ENCODE results near the gene MIOS.

The MIOS gene

DNA sequence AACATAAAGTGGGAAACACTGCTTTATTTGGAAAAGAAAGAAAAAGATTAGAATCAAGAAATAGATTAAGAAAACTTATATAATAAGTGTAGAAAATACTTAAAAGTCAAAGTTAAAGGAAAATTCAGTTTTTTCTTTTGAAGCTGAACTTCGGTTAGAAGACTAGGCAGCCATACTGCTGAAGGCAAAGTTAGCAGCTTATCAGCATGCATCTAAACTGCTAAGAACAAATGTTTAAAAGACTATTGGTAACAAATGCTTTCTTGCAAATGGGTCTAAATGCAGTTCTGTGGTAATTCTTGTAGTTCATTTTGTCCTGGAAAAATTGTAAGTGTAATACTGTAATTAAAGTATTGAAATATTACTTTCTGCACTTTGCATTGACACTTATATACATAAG, 18.0 kb downstream of the MIOS start:
- no peak for FAIRE-seq

DNA sequence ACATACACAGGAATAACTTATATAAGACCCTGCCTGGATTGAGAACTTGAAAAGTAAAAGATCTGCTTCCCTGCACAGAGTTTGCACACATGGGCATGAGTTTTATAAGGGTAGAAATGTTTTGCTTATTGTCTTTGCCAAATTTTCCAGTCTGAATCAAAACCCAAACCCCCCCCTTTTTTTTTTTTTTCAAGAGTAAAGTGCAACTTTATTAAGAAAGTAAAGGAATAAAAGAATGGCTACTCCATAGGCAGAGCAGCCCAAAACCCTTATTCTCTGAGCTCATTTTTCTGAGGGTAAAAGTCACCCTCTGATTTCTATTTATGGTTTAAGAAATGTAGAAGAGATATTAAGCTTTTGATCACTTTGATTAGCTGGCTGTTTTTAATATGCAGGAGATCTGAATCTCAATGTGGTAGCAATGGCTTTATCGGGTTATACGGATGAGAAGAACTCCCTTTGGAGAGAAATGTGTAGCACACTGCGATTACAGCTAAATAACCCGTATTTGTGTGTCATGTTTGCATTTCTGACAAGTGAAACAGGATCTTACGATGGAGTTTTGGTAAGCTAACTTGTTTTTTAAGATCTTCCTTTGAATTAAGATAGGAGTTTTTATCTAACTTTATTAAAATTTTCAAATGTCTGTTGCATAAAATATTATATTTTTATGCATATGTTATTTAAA, 18.7 kb downstream of the MIOS start:
- FAIRE-seq = no peak

DNA sequence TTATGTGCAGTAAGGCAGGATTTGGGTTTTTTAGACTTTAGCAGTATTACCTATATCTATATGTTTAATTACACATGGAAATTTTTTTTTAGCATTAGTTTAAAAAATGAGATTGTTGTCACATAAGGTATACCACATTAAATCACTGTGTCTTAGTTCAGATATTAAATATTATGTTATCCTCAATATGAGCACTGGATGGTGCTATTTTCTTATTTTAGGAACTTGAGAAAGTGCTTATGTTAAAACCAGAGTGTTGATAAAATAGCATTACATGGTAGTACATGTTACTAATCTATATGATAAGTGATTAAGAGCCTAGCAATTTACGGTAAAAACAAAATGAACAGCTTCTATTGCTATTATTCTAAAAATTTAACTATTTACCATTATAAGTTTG, 28.8 kb downstream of the MIOS start:
- peak; percentile 74 for FAIRE-seq

DNA sequence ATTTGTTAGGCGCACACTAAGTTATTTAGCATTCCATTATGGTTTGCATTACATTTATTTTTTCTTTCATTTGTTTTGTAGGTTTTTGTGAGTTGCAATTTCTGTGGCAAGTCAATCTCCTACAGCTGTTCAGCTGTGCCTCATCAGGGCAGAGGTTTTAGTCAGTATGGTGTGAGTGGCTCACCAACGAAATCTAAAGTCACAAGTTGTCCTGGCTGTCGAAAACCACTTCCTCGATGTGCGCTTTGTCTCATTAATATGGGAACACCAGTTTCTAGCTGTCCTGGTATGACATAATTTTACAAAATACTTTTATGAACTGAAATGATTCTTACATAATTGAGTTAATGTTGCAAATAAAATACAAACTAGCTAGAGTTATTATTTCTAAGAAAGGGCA, 29.5 kb downstream of the MIOS start:
- no peak for FAIRE-seq

DNA sequence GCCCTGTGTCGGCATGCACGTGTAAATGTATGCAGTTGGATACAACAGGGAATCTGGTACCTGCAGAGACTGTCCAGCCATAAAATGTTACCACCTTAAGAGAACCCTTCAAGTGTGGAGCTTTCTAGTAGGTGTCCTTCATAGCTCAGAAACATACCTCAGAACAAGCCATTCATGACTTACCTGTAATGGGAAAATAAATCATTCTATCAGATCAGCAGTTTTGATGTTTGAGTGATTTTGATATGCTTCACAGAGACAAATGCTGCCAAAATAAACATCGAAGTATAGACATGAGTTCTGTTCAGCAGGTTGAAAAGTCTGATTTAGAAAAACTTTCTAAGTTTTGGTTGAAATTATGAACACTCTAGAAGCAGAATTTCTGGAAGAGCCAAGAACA, 40.3 kb downstream of the MIOS start:
- FAIRE-seq = no peak

DNA sequence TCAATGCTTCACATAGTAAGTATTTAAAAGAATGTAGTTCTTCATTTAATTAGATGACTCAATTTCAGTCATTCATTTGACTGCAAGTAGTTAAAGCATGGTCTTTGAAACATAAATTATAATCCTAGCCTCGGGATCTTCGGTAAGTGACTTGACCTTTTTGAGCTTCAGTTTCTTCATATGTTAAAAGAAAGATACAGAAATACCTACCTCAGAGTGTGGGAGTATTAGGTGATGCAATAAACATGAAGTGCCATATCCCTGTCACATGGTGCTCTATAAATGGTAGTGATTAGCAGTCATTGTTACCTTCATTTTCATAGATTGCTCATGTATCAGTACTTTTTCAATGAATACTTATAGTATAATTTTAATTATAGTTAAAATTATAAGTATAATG, 42.6 kb downstream of the MIOS start:
- FAIRE-seq = no peak

DNA sequence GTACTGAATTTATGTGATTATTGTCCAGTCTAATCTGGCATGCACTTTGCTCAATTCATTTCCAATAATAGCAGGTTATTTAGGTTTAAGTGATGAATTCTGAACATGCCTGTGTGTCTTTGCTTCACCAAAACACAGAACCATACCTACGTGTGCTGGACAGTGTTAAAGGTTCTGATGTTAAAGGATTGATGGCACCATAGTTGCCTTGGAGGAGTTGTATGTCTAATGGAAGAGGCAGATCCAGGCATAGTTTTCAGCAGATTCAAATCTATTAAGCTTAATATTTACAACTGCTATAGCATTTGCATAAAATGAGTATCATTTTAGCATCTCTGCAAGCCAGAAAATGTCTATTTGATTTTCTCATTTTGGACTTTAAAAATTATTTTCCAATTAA, 45.8 kb downstream of the MIOS start:
- no peak for FAIRE-seq

DNA sequence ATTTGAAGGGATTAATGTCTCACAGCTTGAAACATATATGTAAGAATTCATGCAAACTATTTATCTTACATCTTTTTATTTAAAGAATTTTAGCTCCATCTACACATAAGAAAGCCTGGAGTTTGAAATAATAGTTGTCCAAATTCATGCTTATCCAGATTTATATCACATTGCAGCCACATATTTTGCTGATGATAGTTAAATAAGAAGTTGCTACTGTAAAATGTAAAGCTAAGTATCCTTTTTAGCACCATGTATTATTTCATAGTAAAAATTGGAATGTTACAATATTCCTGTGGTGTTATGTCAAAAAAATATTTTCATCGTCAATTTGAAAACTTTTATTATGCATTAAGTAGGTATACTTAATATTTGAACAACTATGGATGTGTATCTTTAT, 46.5 kb downstream of the MIOS start:
- no peak for FAIRE-seq

DNA sequence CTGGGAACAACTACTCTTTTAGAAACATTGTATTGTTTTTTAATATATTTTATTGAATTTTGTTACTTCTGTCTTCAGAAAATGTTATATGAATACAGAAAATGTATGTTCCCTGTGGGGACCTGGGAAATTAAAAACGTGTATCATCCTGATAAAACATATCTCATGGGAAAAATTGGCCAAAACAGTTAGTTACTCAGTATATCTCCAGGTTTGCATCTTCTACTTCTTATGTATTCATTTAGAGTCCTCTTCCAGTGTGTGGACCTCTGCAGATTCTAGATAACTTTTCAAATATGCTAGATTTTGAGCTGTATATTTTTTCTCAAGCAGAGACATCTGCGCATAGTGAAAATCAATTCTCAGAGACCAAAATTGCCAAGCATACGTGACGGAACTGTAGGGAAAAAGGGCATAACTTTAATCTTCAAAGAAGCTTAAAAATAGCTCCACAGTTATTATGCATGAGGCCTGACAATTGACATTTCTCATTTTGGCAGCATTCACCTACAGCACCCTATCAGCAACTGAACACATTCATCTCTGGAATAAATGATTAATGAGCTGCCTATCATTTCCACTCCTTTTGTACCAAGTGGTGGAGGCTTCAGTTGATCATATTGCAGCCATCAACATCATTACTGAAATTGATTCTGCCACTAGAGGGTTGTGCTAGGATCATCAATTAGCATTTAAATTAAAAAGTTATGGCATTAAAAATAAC, 47.5 kb downstream of the MIOS start:
- FAIRE-seq = no peak

DNA sequence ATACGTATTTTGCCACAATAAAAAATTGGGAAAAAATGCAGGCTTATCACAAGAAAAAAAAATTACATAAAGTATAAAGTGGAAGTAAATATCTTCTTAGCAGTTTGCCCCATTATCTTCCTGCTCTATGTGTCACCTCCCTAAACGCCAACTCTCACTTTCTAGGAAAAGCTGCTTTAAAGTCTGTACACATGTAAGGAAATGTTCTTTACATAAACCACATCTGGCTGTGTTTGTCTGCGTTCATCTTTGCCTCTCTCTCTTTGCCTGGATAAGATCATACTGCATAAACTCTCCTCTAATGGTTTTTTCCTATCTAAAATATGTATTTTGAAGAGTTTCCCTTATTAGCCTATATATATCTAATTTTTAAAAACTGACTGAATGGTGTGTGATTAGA, 50.9 kb downstream of the MIOS start:
- FAIRE-seq = no peak

DNA sequence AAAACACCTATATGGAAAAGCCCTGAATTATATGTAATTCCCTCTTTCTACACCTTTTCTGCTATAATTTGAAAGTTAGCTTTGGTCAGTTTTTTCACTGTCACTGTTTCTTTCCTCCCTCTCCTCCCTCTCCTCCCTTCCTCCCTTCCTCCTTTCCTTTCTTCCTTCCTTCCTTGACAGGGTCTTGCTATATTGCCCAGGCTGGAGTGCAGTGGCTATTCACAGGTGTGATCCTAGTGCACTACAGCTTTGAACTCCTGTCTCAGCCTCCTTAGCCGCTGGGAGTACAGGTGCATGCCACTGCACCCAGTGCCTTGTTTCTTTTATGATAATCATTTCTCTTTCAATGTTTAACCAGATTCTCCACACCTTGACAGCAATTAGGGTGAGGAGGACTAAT, 51.7 kb downstream of the MIOS start:
- no peak for FAIRE-seq

DNA sequence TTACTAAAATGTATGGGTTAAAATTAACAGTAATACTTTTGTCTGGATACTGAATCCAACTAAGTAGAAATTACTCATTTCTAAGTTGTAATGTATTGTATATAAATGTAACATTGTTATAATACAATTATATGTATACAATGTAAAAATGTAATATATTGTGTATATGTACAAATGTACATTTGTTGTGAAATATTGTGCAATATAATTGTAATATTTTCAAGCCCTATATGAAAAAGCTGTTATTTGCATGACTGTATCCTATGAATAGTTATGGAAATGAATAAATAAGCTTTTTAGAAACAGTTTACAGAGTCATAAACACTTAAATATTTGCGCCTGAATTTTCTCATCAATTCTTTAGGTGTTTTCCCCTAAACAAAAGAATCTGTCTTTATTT, 53.6 kb downstream of the MIOS start:
- no peak for FAIRE-seq

DNA sequence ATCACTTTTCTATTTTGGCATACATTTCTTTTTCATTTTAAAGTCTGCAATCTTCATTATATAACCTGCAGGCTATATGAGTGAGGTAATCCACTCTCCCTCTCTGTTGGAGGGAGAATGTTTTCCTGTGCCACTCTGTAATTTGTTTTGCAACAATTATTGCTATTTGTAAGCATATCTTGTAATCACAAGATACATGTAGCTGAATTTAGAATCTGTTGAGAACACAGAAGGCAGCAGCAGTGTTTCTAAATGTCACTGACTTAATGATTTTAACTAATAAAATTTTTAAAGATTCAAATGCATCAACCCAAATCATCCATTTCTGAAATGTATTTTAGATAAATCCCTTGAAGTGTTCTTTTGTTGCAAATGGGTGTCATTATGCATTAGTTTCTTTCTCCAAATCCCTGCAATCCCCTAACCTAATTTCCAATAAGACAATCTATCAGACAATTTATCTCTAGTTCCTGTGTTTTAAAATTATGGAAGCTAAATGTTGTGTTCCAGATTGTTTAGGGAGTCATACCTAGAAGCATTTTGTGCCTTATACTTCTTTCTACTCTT, 54.0 kb downstream of the MIOS start:
- no peak for FAIRE-seq

DNA sequence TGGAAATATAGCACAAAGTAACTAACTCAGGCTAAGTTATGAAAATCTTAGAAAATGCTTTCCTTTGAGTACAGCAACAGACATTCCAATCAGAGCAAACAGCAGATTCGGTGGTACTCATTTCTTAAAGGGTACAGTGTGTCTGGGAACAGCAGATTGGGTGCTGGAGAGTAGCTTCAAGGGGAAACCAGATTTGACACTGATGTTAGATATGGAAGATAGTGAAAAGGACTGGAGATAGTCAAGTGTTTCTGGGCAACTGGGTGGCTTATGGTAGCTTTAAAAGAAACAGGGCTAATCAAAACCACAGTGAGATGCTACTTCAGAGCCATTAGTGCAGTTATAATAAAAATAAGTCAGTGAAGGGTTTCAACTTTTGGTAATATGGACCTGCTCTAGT, 61.8 kb downstream of the MIOS start:
- FAIRE-seq = no peak

DNA sequence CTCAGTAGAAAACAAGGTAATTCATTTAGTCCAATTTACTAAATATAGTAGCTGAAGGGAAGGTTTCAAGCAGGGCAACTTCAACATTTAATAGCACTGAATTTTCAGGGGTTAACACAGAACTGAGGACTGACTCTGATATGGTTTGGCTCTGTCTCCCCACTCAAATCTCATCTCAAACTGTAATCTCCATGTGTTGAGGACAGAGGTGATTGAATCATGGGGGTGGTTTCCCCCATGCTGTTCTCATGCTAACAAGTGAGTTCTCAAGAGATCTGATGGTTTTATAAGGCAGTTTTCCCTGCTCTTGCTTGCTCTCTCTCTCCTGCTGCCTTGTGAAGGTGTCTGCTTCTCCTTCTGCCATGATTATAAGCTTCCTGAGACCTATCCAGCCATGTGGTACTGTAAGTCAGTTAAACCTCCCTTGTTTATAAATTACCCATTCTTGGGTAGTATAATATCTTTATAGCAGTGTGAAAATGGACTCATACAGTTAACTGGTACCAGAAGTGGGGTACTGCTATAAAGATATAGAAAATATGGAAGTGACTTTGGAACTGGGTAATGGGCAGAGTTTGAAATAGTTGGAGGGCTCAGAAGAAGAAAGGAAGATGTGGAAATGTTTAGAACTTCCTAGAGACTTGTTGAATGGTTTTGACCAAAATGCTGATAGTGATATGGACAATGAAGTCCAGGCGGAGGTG, 64.1 kb downstream of the MIOS start:
- FAIRE-seq = no peak

DNA sequence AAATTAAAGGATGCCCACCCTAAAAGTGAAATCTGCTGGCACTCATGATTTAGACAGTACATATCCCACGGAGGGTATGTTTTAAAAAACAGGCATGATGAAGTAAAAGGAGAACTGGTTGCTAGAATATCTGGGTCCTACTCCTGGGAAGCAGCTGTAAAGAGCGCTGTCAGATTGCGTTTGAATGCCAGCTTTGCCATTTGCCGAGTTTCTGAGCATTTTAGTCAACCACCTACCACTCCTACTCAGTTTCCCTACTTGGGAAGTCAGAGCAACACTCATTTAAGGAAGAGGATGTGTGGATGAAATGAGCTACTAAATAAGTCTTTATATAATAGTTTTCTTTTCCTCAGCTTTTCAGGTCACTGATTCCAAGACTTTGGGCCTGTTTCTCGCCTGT, 72.7 kb downstream of the MIOS start:
- FAIRE-seq = no peak

DNA sequence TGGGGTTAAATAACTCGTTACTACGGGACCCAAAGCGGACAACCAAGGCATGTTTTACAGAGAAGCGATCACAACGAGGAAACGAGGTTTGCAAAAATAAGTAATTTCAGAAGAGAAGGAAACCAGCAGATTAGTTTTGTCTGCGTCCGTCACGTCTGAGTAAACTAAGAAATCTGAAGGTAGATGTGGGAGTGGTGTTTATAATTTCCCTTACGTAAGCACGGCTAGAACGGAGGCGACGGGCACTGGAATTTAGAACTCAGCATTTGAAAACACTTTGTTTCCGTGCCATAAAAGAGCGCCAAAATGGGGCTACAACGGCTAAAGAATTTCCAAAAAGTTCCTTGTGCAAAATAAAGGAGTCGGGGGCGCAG, 73.2 kb downstream of the MIOS start:
- no peak for FAIRE-seq

DNA sequence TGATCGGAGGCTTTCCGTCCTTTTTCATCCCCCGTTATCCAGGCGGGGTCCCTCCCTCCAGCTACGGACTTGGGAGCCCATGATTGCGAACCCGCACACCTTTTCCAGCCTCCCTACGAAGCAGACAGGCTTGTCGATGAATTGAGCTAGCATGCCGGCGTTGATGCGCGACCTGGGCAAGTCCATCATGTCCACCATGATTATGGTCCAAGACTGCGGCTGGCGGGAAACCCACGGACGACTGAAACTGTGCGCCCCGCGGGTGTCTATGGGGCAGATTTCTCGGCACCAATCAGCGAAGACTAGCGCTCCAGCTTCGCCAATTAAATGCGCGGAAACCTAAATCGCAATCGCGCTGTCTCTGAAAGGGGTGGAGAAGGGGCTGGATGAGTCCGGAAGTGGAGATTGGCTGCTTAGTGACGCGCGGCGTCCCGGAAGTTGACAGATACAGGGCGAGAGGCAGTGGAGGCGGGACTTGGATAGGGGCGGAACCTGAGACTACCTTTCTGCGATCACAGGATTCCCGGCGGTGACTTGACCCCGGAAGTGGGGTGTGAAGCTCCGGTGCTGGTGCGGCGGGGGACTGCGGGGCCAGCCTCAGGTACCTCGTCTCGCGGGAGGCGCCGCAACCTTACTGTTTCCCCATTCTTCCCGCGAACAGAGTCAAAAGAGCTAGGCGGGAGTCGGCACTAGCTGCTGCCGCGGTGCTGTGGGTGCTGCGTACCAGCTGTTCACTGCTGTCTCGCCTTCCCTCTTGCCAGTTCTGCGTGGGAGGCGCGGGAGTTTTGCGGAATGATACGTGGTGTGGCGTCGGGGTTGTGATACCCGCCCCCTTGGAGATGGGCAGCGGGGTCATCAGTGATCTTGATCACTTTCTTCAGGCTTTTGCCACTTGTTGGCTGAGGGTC, 73.8 kb downstream of the MIOS start, which contains the start of gene UMAD1:
UMAD1 (plus strand) TSS at position 532 of the 908 bp plus-strand sequence. CDS start 32,620 bp downstream, outside the sequence.
- FAIRE-seq = peak; percentile 96

DNA sequence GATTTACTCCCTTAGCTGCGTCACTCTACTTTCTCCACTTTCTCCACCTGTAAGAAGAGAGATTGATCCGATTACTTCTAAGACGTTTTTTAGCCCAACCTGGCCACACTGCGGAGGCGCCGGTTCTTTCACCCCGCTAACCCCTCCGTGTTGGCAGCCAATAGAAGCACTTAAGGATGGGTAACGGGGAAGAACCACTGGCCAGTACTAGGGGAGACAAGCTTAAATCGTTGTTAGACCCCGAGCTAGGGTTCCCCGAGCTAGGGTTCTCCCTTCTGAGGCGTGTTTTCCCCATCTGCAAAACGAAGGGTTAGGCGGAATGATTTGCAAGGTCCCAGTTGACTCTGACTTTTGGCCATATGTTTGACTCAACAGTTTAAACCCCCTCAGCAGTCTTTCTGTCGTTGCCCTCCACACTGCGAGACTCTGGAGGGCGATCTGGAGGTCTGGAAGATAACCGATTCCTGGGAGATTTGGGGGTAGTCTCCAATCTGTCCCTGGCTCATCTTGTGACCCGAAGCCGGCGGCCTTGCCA, 74.5 kb downstream of the MIOS start:
- FAIRE-seq = no peak

DNA sequence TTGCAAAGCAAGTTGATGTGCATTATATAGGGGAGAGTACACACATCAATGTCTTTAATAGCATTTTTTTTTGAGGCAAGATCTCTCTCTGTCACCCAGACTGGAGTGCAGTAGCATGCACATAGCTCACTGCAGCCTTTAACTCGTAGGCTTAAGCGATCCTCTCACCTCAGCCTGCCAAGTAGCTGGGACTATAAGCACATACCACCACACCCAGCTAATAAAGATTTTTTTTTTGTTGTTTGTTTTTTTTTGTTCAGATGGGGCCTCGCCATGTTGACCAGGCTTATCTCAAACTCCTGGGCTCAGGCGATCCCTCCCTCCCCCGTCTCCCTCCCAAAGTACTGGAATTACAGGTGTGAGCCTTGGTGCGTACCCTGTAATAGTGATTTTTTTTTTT, 75.4 kb downstream of the MIOS start:
- no peak for FAIRE-seq

DNA sequence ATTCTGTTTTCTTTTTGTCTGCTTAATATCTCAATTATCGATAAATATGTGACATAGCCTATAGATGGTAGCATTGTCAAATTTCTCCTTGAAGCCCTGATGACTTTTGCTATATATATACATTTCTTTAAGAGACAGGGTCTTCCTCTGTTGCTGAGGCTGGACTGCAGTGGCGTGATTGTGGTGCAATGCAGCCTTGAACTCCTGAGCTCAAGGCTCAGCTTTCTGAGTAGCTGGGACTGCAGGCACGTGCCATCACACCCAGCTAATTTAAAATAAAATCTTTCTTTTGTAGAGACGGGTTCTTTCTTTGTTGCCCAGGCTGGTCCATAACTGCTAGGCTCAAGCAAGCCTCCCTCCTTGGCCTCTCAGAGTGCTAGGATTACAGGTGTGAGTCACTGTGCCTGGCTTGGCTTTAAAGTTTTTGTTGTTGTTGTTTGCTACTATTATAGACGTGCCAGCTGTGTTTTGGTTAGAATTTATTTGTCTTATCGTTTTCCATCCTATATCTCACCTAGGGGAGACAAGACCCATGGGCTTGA, 80.9 kb downstream of the MIOS start:
- FAIRE-seq = no peak

DNA sequence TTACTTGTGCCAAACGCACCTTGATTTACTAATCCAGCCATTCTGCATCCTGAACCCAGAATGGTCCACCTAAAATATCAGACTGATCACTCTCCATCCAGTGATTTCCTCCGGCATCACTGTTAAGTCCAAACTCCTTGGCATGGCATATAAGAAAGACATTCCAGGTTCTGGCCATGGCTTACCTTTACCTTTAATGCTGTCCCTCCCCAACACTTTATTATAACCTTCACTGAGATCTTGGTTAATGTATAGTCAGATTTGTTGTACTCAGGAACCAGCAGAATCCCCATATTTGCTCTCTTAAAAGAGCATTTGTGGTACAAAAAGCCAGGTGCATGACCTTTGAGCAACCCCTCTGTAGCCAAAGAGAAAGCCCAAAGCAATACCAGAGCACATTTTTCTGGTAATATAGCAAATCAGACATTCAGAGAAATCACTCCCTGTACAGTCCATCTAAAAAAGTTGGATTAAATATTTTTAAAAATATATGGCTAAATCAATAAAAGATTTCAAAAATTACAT, 84.1 kb downstream of the MIOS start:
- no peak for FAIRE-seq
